GM19035 (cell line): ENCODE results near the gene LYZL6.

Experiments used
- ATAC-seq: cut with Tn5 transposase; IDR thresholded peaks from one replicate; pipeline ENCODE4 v1.9.1; 2021; ENCODE audit not compliant: unreplicated experiment

The LYZL6 gene, protein sequence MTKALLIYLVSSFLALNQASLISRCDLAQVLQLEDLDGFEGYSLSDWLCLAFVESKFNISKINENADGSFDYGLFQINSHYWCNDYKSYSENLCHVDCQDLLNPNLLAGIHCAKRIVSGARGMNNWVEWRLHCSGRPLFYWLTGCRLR

DNA sequence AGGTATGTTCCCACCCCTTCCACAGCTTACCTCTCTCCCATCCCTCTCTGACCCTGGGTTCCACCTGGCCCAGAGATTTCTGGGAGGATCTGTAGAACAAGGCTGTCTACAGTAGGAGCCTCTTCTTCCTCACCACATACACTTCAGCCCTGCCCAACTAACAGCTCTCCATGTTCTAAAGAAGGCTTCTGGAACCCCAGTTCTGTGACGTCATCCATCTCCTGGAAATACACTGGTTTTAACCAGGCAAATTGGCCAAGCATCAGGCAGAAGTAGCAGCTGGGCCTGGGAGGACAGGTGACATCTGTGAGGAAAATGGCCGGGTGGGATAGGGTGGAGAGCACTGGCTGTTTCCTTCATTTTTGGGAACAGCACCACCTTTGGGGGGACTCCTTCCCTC lies at the start of gene LYZL6:
Gene LYZL6, minus strand, starts transcription at position 177 of the 400 bp plus-strand sequence. CDS start 4,357 bp downstream, outside the sequence.
- ATAC-seq, result no peak

- ATAC-seq, result no peak
Observed at GRCh38 chr17:35991075-35991474, 47.6 kb upstream of the LYZL6 start.

DNA sequence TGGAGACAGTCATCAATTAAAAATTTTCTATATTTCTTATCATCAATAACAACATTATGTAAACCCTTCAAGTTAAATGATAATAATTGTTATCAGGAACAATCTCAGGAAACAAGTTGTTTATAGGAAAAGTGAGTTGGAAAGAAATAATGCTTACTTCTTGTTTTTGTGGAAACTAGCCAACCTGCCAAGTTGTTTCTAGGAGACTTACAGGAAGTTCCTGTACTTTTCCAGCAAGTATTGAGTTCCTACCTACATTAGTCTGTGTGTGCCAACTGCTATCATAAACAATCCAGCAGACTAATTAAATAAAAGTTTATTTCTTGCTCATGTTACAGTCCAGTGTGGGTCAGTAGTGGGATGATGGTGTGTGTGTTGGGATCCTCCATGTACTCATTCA lies 44.7 kb upstream of the LYZL6 start:
- ATAC-seq, result no peak

DNA sequence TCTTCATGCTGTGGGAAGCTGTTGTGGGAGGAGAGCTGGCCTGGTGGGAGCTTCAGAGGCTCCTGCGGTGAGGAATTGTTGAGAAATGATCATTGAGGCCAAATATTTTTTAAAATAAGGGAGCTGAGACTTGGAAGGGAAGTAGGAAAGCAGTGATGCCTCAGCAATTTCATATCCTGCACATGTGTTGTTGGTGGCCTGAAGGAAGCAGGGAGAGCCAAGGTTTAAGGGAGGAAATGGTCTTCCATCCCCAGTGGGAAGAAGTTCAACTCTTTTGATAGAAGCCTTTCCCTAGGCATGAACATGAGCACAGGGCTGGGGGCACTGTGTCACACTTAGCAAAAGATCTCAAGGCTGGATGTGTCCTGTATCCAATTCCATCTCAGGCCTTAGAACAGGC lies 43.1 kb upstream of the LYZL6 start, which contains the start of gene CCL14:
Gene CCL14, minus strand, starts transcription at position 87 of the 400 bp plus-strand sequence. Its CDS starts 80 bp downstream, at position 7.
- ATAC-seq, result no peak

- ATAC-seq, result no peak
Observed at GRCh38 chr17:35984140-35984539, 40.6 kb upstream of the LYZL6 start.

DNA sequence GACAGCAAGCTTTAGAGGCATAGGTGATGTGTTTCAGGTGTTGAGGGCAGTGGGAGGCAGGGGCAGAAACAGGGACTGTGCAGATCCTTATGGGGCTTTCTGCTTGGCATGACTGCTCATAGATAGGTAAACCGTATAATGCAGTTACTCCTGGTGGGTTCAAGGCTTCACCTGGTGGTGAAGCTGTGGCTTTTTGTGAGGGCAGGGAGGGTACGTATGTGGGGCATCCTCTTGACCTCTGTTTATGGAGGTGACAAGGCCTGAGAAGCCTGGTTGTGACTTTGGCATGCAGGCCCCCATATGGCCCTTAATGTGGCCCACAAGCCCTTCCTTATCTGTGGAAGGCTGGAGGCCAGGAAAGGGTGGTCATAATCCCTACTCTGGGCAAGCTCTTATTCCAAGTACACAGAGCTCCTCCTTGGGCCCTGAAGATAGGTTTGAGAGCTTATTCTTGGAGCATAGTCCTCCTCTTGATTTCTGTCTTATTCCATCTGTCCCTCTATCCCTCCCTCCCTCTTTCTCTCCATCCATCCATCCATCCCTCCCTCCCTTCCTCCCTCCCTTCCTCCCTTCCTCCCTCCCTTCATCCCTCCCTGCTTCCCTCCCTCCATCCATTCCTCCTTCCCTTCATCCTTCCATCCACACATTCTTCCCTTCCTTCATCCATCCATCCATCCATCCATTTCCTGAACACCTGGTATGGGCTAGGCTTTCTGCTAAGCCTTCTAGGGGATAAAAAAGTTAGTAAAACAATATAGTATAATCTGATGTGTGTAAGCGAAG lies 39.1 kb upstream of the LYZL6 start:
- ATAC-seq, result no peak

- ATAC-seq, result no peak
Observed at GRCh38 chr17:35981908-35982330, 38.4 kb upstream of the LYZL6 start.

- no peak for ATAC-seq
Observed at GRCh38 chr17:35981246-35981645, 37.7 kb upstream of the LYZL6 start, which contains the start of gene CCL16. CCL16 (minus strand) TSS chr17:35981497; CDS start chr17:35981420, 77 bp downstream.

DNA sequence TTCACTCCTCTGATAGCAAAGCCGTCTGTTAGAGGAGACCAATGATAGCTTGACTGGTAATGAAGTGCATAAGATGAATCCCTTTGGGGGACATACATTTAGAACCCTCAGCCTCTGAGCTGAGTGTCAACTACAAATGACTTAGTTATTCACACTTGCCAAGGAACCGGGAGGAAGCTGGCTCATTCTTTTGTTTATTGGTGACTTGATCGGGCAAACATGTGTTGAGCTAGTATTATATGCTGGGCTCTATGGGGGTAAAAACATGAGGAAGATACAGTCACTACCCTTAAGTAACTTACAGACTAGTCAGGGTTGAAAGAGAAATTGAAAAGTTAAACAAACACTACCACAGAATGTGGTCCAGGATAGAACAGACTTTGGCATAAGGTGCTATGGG lies 34.8 kb upstream of the LYZL6 start:
- ATAC-seq, result no peak

DNA sequence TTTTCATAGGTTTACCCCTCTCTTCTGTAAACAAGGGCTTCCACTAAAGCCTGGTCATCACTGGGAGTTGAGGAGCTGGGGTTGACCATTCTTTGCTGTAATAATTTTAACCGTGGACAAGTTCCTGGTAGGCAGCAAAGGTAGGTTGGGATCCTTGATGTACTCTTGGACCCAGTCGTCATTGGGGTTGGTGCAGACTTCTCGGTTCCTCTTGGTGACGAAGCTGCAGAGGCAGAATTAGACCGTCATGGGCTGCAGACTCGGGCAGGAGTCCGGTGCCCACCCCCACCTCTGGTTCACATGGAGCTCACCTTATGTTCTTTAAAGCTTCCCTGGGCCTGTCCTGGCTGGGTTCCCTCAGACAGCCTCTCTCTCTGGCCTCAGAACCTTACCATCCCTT lies 34.0 kb upstream of the LYZL6 start:
- ATAC-seq, result no peak

GRCh38 chr17:35973333-35974260 lies 30.1 kb upstream of the LYZL6 start:
- no peak for ATAC-seq

- no peak for ATAC-seq
Observed at GRCh38 chr17:35972945-35973332, 29.4 kb upstream of the LYZL6 start.

DNA sequence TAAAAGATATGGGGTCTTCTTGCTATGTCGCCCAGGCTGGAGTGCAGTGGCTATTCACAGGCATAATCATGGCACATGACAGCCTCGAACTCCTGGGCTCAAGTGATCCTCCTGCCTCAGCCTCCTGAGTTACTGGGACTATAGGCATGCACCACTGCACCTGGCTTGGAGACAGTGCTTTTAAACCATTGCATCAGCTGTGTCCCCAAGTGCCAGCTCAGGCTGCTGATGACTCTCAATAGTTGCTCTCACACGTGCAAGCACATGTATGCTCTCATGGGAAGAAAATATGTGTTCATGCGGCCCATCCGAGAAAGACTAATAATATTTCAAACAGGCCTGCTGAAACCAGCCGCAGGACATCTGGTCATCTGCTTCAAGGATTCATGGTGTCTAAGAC lies 29.0 kb upstream of the LYZL6 start:
- no peak for ATAC-seq

DNA sequence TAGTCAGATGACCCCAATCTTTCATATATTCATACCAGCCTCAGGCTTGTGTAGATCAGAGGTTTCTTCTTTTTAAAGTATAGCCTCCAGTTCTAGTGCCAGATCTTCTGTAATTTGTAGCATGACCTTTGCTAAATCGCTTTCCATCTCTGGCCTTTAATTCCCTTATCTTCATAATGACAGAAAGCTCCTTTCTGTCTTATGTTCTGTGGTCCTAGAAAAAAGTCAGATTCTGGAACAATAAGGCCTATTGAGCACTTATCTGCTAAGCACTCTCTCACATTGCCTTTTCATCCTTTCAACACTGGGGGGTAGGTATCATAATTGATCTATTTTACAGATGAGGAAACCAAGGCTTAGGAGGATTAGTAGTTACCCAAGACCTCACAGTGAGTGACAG lies 28.6 kb upstream of the LYZL6 start:
- no peak for ATAC-seq

DNA sequence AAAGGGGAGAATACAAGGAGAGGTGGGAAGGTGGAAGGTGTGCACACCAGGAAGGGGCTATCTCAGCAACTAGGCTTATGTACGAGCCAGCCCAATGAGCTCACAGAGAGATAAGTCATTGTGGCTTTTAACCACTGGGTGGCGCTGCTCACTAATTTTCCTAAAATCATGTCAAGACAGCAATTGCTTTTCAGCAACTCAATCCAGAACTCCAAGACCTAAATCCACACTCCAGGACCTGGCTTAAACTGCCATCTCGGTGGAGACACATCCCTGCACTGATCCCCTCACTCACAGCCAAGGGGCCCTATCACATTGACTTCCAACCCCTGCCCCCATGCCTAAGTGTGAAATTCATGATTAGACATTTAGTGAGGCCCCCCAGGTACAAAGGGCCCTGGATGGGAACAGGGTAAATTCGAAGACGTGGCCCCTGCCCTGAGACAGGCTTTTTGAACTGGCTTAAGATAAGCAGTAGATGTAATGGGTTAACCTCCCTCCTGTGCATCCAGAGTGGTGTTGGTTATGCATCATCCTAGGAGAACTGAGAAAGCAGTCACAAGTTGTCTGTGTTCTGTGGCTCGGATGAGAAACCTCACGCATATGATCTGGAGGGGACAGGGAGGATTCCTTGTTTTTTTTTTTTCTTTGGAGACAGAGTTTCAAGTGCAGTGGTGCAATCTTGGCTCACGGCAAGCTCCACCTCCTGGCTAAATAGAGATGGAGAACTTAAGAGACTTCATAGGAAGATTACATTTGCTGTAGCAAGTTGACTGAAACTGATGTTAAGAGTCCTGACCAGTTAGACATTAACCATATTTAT lies 26.3 kb upstream of the LYZL6 start:
- ATAC-seq, result no peak

DNA sequence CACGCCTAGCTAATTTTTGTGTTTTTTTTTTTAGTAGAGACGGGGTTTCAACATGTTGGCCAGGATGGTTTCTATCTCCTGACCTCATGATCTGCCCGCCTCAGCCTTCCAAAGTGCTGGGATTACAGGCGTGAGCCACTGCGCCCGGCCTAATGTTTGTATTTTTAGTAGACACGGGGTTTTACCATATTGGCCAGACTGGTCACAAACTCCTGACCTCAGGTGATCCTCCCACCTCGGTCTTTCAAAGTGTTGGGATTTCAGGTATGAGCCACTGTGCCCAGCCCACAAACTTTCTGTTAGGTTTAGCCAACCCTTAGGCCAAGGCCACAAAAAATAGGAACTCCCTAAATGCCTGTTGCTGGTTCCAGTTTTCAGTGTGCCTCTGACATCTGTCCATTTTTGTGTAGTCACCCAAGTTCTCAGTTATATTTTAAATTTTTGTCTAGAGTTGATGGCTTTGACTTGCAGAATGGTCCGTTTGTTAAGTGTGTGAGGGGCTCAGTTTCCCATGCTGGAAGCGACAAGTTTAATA lies 25.1 kb upstream of the LYZL6 start:
- no peak for ATAC-seq

DNA sequence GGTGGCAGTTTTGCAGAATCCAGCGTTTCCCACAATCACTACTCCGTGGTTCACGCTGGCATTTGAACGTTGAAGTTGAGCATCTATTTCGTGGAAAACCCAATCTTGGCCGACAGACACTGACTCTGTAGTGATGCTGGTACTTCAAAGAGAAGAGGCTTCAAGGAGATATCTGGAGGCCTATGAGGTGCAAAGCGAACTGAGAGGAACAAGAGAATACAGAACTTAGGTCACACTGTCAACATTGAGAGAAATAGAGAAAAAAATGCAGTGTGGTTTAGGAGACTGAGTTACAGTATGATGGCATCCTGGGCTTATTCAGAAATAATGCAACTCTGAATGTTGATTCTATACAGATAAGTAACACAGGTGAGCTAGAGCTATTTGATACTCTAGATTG lies 21.8 kb upstream of the LYZL6 start:
- ATAC-seq, result no peak

- no peak for ATAC-seq
Observed at GRCh38 chr17:35963663-35964062, 20.1 kb upstream of the LYZL6 start.

- no peak for ATAC-seq
Observed at GRCh38 chr17:35953720-35954119, 10.2 kb upstream of the LYZL6 start.

- no peak for ATAC-seq
Observed at GRCh38 chr17:35949401-35949800, 5.9 kb upstream of the LYZL6 start.
